Astrocyte (in vitro differentiated cells and primary cell): ENCODE measurements around the gene IDNK.

ENCODE experiments used
- EZH2 ChIP-seq: IDR thresholded peaks from 2 replicates; pipeline ENCODE4 v1.6.1; 2012; ENCODE audit warnings: mild to moderate bottlenecking, low read length, inconsistent platforms; ENCODE audit not compliant: insufficient read depth
- TF ChIP-seq, protein P1 (sequence below): IDR thresholded peaks from 2 replicates; pipeline ENCODE4 v1.5.1; 2011; ENCODE audit warnings: low read depth, mild to moderate bottlenecking, inconsistent platforms, low read length, moderate library complexity; ENCODE audit not compliant: insufficient read depth

DNA sequence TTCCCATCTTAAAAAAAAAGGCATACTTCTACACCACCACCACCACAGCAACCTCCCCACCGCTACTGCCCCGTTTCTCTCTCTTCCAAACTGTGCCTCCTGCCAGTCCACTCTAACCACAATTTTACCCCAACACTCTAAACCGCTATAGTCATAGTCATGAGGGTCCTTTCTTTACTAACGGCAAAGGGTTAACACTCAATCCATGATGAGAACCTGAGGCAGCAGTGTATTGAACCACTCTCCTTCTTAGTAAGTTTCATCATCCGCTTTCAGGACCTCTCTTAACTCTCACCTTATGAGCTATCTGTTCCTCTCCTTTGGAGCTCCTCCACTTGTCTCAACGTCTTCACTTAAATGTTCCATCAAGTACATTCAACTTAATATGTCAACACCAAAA, 34.0 kb downstream of the IDNK start:
- TF ChIP-seq, protein P1, sequence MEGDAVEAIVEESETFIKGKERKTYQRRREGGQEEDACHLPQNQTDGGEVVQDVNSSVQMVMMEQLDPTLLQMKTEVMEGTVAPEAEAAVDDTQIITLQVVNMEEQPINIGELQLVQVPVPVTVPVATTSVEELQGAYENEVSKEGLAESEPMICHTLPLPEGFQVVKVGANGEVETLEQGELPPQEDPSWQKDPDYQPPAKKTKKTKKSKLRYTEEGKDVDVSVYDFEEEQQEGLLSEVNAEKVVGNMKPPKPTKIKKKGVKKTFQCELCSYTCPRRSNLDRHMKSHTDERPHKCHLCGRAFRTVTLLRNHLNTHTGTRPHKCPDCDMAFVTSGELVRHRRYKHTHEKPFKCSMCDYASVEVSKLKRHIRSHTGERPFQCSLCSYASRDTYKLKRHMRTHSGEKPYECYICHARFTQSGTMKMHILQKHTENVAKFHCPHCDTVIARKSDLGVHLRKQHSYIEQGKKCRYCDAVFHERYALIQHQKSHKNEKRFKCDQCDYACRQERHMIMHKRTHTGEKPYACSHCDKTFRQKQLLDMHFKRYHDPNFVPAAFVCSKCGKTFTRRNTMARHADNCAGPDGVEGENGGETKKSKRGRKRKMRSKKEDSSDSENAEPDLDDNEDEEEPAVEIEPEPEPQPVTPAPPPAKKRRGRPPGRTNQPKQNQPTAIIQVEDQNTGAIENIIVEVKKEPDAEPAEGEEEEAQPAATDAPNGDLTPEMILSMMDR, result no peak
- TF ChIP-seq EZH2, result no peak
